Bone marrow (tissue), 2 donors: Measurements from ENCODE around the gene ZFHX3.

Experiments used
- DNase-seq, 2 donors: peaks; one replicate each; lab custom pipeline; 2025; lab: John Stamatoyannopoulos, UW

Gene ZFHX3

DNA sequence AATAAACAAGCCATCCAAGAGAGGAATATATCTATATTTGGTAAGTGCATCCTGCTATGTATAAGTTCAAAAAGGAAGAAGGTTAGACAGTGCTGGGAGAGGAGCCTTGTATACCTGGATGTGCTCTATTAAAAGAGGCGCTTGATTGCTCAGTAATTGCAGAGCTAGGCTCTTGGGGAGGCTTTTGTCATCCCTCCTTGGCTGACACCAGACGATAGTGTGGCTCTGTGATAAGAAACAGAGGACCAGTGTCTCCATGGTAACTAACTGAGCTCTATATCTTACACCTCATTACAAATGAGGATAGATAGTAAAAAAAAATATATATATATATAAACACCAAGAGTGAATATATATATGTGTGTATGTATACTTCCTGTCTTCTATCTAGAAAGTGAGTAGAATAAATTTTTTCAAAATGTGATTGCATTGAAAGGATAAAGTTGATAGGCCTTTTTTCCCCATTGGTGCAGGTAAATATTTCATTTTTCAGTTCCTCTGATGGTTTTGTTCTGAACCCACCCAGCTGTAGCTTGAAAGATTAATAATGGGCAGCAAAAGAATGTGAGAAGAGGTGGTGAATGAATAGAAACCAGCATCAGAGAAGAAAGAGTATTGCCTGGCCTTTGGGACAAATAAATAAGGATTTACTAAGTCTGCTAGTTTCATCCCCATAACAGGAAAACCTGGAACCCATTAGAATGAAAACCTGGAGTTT lies 303.7 kb downstream of the ZFHX3 start:
- DNase-seq, result no peak

DNA sequence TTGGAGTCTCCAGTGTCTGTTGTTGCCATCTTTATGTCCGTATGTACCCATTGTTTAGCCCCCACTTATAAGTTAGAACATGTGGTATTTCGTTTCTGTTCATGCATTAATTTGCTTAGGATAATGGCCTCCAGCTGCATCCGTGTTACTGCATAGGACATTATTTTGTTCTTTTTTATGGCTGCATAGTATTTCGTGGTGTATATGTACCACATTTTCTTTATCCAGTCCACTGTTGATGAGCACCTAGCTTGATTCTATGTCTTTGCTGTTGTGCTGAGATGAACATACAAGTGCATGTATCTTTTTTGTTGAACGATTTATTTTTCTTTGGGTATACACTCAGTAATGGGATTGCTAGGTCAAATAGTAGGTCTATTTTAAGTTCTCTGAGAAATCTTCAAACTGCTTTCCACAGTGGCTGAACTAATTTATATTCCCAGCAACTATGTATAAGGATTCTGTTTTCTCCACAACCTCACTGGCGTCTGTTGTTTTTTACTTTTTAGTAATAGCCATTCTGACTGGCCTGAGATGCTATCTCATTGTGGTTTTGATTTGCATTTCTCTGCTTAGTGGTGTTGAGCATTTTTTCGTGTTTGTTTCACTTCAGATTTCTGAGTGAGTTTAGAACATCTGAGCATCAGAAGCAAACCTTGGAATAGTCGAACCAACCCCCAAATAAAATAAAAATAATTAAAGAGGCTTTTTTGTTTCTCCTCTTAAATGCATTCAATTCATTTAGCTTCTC lies 304.7 kb downstream of the ZFHX3 start:
- no peak for DNase-seq

DNA sequence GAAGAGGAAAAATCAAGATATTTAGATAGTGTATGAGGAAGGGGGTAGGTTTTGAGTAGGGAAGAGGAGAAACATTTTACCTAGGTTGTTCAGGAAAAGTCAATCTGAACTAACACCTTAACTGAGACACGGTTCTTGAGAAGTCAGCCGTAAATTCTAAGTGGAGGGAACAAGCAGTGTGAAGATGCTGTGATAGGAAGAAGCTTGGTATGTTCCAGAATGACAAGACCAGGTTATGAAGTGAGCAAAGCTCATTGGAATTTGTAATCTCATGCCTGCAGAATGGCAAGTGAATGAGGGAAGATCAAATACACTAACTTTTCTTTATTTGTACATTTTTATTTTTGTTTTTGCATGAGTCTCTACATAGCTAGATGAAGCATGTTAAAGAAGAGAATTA lies 307.6 kb downstream of the ZFHX3 start:
- no peak for DNase-seq

DNA sequence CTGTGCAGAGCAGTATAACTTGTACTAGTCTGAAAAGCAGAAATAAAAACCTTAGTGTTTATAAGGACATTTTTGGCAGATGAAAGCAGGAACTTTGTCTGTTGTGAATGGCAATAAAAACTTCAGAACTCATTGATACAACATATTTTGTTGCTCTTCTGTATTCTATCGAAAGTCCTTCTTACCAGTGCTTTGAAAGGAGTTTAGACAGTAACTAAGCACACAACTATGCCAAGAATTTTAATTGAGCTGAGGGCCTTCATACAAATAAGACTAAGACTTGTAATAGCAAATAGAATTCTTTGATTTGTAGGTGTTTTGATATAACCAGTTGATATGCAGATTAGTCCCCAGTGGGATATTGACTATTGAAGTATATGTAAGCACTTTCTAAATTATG lies 308.4 kb downstream of the ZFHX3 start:
- DNase-seq, result no peak

DNA sequence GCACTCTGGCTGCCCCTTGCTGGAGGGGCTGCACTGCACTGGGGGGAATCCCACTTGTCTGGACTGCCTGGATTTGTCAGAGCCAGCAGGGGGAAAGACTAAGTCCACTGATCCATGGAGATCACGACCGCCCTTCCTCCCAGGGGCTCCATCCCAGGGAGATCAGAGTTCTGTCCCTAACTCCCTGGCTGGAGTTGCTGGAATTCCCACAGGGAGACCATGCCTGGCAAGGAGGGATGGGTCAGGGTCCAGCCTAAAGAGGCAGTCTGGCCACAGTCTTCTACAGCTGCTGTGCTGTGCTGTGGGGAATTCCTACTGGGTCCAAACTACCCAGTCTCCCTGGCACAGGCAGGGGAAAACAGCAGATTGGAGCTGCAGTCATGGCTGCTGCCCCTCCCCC lies 311.9 kb downstream of the ZFHX3 start:
- no peak for DNase-seq
